HL-60 (cell line): ENCODE data around the gene HSD11B2.

Experiments
- DNase-seq, 2 experiments: peaks; one replicate each; pipeline ENCODE4 v3.0.0-alpha.2; 2010 to 2020; ENCODE audit warnings: low read depth in 1 of 2, low spot score in 1 of 2
- H3K27ac ChIP-seq: fragments of 250-450 bp; sonication (Bioruptor Pico); replicated peaks from 2 replicates; pipeline ENCODE4 v1.5.1; 2020; ENCODE audit warnings: mild to moderate bottlenecking, moderate library complexity
- H3K27me3 ChIP-seq: fragments of 250-450 bp; sonication (Bioruptor Pico); 2 replicates; pipeline ENCODE4 v1.5.1; 2021; ENCODE audit warnings: mild to moderate bottlenecking, moderate library complexity; ENCODE audit not compliant: insufficient read depth, poor library complexity, severe bottlenecking
- H3K4me3 ChIP-seq: replicated peaks from 2 replicates; pipeline ENCODE4 v1.5.1; 2011; ENCODE audit warnings: mild to moderate bottlenecking, control low read depth, low read length; ENCODE audit not compliant: insufficient read depth
- CTCF ChIP-seq: IDR thresholded peaks from one replicate; pipeline ENCODE4 v1.5.1; 2011; ENCODE audit warnings: low read length, control low read depth, inconsistent platforms; ENCODE audit not compliant: insufficient read depth
- GABPA ChIP-seq: IDR thresholded peaks from 2 replicates; pipeline ENCODE4 v1.6.1; 2012; ENCODE audit warnings: low read depth
- POLR2AphosphoS5 ChIP-seq: IDR thresholded peaks from 2 replicates; pipeline ENCODE4 v1.6.1; 2012; ENCODE audit warnings: low read depth
- REST ChIP-seq: IDR thresholded peaks from 2 replicates; pipeline ENCODE4 v1.6.1; 2012; ENCODE audit warnings: low read depth; ENCODE audit not compliant: insufficient replicate concordance
- SPI1 ChIP-seq: IDR thresholded peaks from 2 replicates; pipeline ENCODE4 v1.6.1; 2012; ENCODE audit warnings: low read depth, mild to moderate bottlenecking, borderline replicate concordance

The HSD11B2 gene

GRCh38 chr16:67446968-67447507 lies 16.1 kb downstream of the HSD11B2 start:
- no peak for TF ChIP-seq SPI1
- no peak for TF ChIP-seq POLR2AphosphoS5
- TF ChIP-seq GABPA: no peak
- TF ChIP-seq CTCF: no peak
- TF ChIP-seq REST: no peak
- Histone ChIP-seq H3K27ac (no peak overlapping the region), H3K4me3 (no peak overlapping the region), H3K27me3 (no peaks in the 10 kb centered on the region)
- no peak for DNase-seq

GRCh38 chr16:67447508-67448076 lies 16.7 kb downstream of the HSD11B2 start:
- TF ChIP-seq POLR2AphosphoS5 (no peak), REST (no peak), CTCF (peak; percentile 75), GABPA (no peak), SPI1 (peak; percentile 48; the same call in 1 of the 2 replicates)
- Histone ChIP-seq H3K27ac (no peak overlapping the region), H3K27me3 (no peaks in the 10 kb centered on the region), H3K4me3 (no peak overlapping the region)
- peak; percentile 49 to 82 for DNase-seq

- Histone ChIP-seq H3K27ac (no peak overlapping the region), H3K4me3 (no peak overlapping the region)
- TF ChIP-seq POLR2AphosphoS5 (no peak), GABPA (no peak), CTCF (no peak), SPI1 (no peak), REST (no peak)
Measured at GRCh38 chr16:67448580-67448979, 17.7 kb downstream of the HSD11B2 start.

More at GRCh38 chr16:67448580-67448979, 17.7 kb downstream of the HSD11B2 start:
- no peak for DNase-seq
- H3K27me3 ChIP-seq: no peaks in the 10 kb centered on the region
